GM12878 (cell line): ENCODE data around the gene GOPC. TPM values are rescaled to one million over a fixed set of nuclear protein-coding genes. Genes with fewer than 3 reads are reported as not detected.

ENCODE experiments used
- ATF3 ChIP-seq: IDR thresholded peaks from 2 replicates; pipeline ENCODE4 v1.6.1; 2011; ENCODE audit warnings: low read depth, mild to moderate bottlenecking, low read length, moderate library complexity, borderline replicate concordance; ENCODE audit errors: extremely low read depth
- BCL11A ChIP-seq: IDR thresholded peaks from 2 replicates; pipeline ENCODE4 v1.6.1; 2011; ENCODE audit warnings: low read depth, low read length
- BCLAF1 ChIP-seq: fragments of 450-650 bp; IDR thresholded peaks from 2 replicates; pipeline ENCODE4 v1.6.1; 2017; ENCODE audit warnings: antibody characterized with exemption, mild to moderate bottlenecking, moderate library complexity
- BMI1 ChIP-seq: fragments of 450-650 bp; IDR thresholded peaks from 2 replicates; pipeline ENCODE4 v1.6.1; 2016; ENCODE audit warnings: mild to moderate bottlenecking, moderate library complexity, borderline replicate concordance
- CEBPB ChIP-seq, 2 experiments: fragments of 150-350 bp in 1 of 2; IDR thresholded peaks; 2 replicates each; pipeline ENCODE4 v1.6.1; 2012 to 2014; ENCODE audit warnings: low read depth in 2 of 2, low read length in 2 of 2, borderline replicate concordance in 1 of 2, inconsistent platforms in 1 of 2
- CREB1 ChIP-seq: IDR thresholded peaks from 2 replicates; pipeline ENCODE4 v1.6.1; 2012; ENCODE audit warnings: low read depth, mild to moderate bottlenecking, inconsistent platforms
- DPF2 ChIP-seq: fragments of 450-650 bp; IDR thresholded peaks from 2 replicates; pipeline ENCODE4 v1.6.1; 2017; ENCODE audit warnings: mild to moderate bottlenecking
- ELK1 ChIP-seq: IDR thresholded peaks from 2 replicates; pipeline ENCODE4 v1.6.1; 2012; ENCODE audit warnings: low read depth, low read length, improper control_type of control experiment
- ETV6 ChIP-seq, 2 experiments: fragments of 450-650 bp in 1 of 2; IDR thresholded peaks in 1 of 2; conservative IDR thresholded peaks in 1 of 2; 2 replicates each; pipeline ENCODE4 v1.6.1; 2014; ENCODE audit warnings: antibody characterized with exemption in 1 of 2, borderline replicate concordance in 1 of 2, low read depth in 1 of 2, mild to moderate bottlenecking in 1 of 2, moderate library complexity in 1 of 2
- KAT2A ChIP-seq: conservative IDR thresholded peaks from 2 replicates; pipeline ENCODE4 v1.6.1; 2011; ENCODE audit warnings: low read depth, low read length; ENCODE audit not compliant: control insufficient read depth
- MLLT1 ChIP-seq: fragments of 450-650 bp; IDR thresholded peaks from 2 replicates; pipeline ENCODE4 v1.6.1; 2016; ENCODE audit warnings: mild to moderate bottlenecking
- MYC ChIP-seq: IDR thresholded peaks from 2 replicates; pipeline ENCODE4 v1.6.1; 2011; ENCODE audit warnings: mild to moderate bottlenecking, low read length, moderate library complexity, inconsistent platforms; ENCODE audit not compliant: insufficient read depth, insufficient replicate concordance, insufficient read length, severe bottlenecking
- NBN ChIP-seq: fragments of 450-650 bp; IDR thresholded peaks from 2 replicates; pipeline ENCODE4 v1.6.1; 2016
- NKRF ChIP-seq: fragments of 450-650 bp; conservative IDR thresholded peaks from 2 replicates; pipeline ENCODE4 v1.6.1; 2017; ENCODE audit warnings: mild to moderate bottlenecking, moderate library complexity
- NRF1 ChIP-seq: conservative IDR thresholded peaks from 2 replicates; pipeline ENCODE4 v1.6.1; 2011; ENCODE audit warnings: mild to moderate bottlenecking, low read depth, low read length, improper control_type of control experiment
- SKIL ChIP-seq: fragments of 450-650 bp; IDR thresholded peaks from 2 replicates; pipeline ENCODE4 v1.6.1; 2017; ENCODE audit warnings: mild to moderate bottlenecking, low read depth, inconsistent platforms; ENCODE audit not compliant: poor library complexity, severe bottlenecking
- SP1 ChIP-seq: IDR thresholded peaks from one replicate; pipeline ENCODE4 v1.6.1; 2011; ENCODE audit warnings: low read depth, low read length
- TCF3 ChIP-seq: IDR thresholded peaks from 2 replicates; pipeline ENCODE4 v1.6.1; 2012; ENCODE audit warnings: low read depth, mild to moderate bottlenecking, low read length, borderline replicate concordance; ENCODE audit not compliant: insufficient read depth
- TCF7 ChIP-seq: IDR thresholded peaks from 2 replicates; pipeline ENCODE4 v1.6.1; 2014; ENCODE audit warnings: antibody characterized with exemption, borderline replicate concordance
- ZNF217 ChIP-seq: fragments of 450-650 bp; IDR thresholded peaks from 2 replicates; pipeline ENCODE4 v1.6.1; 2017; ENCODE audit warnings: antibody characterized with exemption, mild to moderate bottlenecking
- ZNF384 ChIP-seq: IDR thresholded peaks from 2 replicates; pipeline ENCODE4 v1.6.1; 2012; ENCODE audit warnings: low read depth, mild to moderate bottlenecking, low read length, improper control_type of control experiment, borderline replicate concordance
- polyA plus RNA-seq, 11 experiments: library from polyadenylated mRNA; depleted of rRNA in 4 of 11; unstranded in 6 of 11; stranded (reverse) in 5 of 11; fragments of >200 nt; fragmentation: Nextera tagmentation in 4 of 11; fragmentation: Illumina TruSeq in 1 of 11; extraction: Ambion mirVana in 4 of 11; extraction: Trizol in 1 of 11; gene quantifications; 1 replicate in 1 of 11; 2 replicates in 10 of 11; pipeline versions ENCODE4 v1.2.1 to v1.2.3, GENCODE V29; 2011 to 2016; ENCODE audit warnings: inconsistent platforms in 2 of 11, missing spikeins in 2 of 11, low read depth in 1 of 11
- total RNA-seq, 4 experiments: library from RNA; depleted of rRNA in 3 of 4; stranded (reverse); fragments of >200 nt in 3 of 4; fragmentation: Illumina TruSeq in 1 of 4; extraction: Trizol in 1 of 4; gene quantifications; 2 replicates each; pipeline versions ENCODE4 v1.2.1 to v1.2.3, GENCODE V29; 2013 to 2021

Gene GOPC
- total and polyA plus RNA-seq, 10 of the 15 experiments (the other 5 are each of a cell fraction or from before 2014, with no cell fraction given) = 5.8 to 28.5 (median 18.0) TPM

- no peak for TF ChIP-seq DPF2
- no peak for TF ChIP-seq KAT2A
- no peak for TF ChIP-seq TCF7
- no peak for TF ChIP-seq TCF3
- TF ChIP-seq ELK1 = no peak
- no peak for TF ChIP-seq BCL11A
- TF ChIP-seq CEBPB (IDR thresholded peaks at IDR 0.05; ENCODE audit: borderline replicate concordance in 1 of 2, low read depth in 2 of 2, low read length in 2 of 2) = no peak
- TF ChIP-seq ZNF217 = no peak
- TF ChIP-seq SP1 = no peak
- no peak for TF ChIP-seq ETV6 (conservative IDR thresholded peaks at IDR 0.05 in 1 of 2, IDR thresholded peaks at IDR 0.05 in 1 of 2; ENCODE audit: borderline replicate concordance in 1 of 2, low read depth in 1 of 2)
- TF ChIP-seq ATF3 = no peak
- TF ChIP-seq MLLT1 = peak; percentile 35; the same call in 1 of the 2 replicates
- no peak for TF ChIP-seq ZNF384
- TF ChIP-seq CREB1 = no peak
- no peak for TF ChIP-seq NRF1
- no peak for TF ChIP-seq MYC
- TF ChIP-seq NBN = 0 out of 2 replicates have a peak, but pooled peaks have one; percentile 24
- TF ChIP-seq SKIL = no peak
- TF ChIP-seq BCLAF1 = no peak
- TF ChIP-seq NKRF = no peak
- TF ChIP-seq BMI1 = no peak
Measured at GRCh38 chr6:117607511-117607910, 5.2 kb upstream of the GOPC start (continued).
